ENCODE data around the gene JPT2. TPM values are rescaled to one million over a fixed set of nuclear protein-coding genes. Genes with fewer than 3 reads are reported as not detected.
A peak's percentile ranks its signal among the peaks of the same experiment; 100 is the strongest.

JPT2 gene
- total and polyA plus RNA-seq, 8 donors = 13.5 to 49.3 (median 27.5) TPM

DNA sequence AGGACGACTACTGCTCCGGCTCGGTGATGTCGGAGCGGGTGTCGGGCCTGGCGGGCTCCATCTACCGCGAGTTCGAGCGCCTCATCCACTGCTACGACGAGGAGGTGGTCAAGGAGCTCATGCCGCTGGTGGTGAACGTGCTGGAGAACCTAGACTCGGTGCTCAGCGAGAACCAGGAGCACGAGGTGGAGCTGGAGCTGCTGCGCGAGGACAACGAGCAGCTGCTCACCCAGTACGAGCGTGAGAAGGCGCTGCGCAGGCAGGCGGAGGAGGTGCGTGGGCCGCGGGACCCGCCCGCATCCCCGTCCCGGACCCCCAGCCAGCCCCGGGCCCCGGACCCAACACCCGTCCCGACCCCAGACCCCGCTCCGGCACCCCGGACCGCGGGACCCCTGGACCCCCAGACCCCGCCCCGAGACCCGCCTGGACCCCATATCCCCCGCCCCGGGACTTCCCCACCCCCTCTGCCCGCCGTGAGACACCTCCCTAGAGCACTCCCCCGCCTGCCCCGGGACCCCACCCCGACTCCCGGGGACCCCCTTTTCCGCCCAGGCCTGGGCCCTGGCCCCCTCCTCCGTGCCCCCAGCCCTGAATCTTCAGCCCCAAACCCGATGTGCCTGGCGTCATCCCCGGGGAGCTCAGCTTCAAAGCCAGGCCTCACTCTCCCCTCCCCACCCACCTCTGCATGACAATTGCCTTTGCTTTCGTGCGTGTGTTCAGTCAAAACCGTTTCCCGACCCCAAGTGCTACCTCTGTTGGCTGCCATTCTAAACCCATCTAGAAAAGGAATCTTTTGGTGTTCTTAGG, 28.5 kb downstream of the JPT2 start:
- Histone ChIP-seq H3K27me3 (no peaks in the 10 kb centered on the region), H3K4me3 (peak overlapping the region; percentile 63 to 95 (median 86)), H3K9me3 (no peaks in the 10 kb centered on the region), H3K36me3 (peaks cover 0 to 9% (median 0%) of the 10 kb centered on the region in 3 donors), H3K4me1 (peaks cover 0 to 12% (median 7%) of the 10 kb centered on the region in 3 donors), H3K27ac (peak overlapping the region; percentile 39 to 95 (median 84))
- intact Hi-C loops (cut with DNase I) = no loop called here
- no peak for TF ChIP-seq CTCF (IDR thresholded peaks at IDR 0.05)
- DNase-seq (peak in 5 of 6 donors; percentile 26 to 90 (median 64)), ATAC-seq (peak; percentile 13 to 37 (median 21)), FAIRE-seq (no peak)
- WGBS, 2 donors = 1% methylated on average over 47 to 62 of the region's 62 CpGs

GRCh38 chr16:1707193-1707790, 29.2 kb downstream of the JPT2 start:
- Histone ChIP-seq H3K27me3 (no peaks in the 10 kb centered on the region), H3K36me3 (peaks cover 0 to 4% (median 0%) of the 10 kb centered on the region in 3 donors), H3K9me3 (no peaks in the 10 kb centered on the region), H3K4me1 (peaks cover 0 to 12% (median 7%) of the 10 kb centered on the region in 3 donors), H3K4me3 (peak overlapping the region; percentile 63 to 95 (median 86)), H3K27ac (peak overlapping the region in 3 of 4 donors; percentile 28 to 85 (median 84))
- WGBS, 2 donors = 2 to 3% methylated on average over 16 of the region's 16 CpGs
- no peak for ATAC-seq
- DNase-seq = peak in 2 of 6 donors; percentile 26 to 48
- intact Hi-C loops (cut with DNase I) = no loop called here
- TF ChIP-seq CTCF (IDR thresholded peaks at IDR 0.05) = no peak
- FAIRE-seq = no peak

DNA sequence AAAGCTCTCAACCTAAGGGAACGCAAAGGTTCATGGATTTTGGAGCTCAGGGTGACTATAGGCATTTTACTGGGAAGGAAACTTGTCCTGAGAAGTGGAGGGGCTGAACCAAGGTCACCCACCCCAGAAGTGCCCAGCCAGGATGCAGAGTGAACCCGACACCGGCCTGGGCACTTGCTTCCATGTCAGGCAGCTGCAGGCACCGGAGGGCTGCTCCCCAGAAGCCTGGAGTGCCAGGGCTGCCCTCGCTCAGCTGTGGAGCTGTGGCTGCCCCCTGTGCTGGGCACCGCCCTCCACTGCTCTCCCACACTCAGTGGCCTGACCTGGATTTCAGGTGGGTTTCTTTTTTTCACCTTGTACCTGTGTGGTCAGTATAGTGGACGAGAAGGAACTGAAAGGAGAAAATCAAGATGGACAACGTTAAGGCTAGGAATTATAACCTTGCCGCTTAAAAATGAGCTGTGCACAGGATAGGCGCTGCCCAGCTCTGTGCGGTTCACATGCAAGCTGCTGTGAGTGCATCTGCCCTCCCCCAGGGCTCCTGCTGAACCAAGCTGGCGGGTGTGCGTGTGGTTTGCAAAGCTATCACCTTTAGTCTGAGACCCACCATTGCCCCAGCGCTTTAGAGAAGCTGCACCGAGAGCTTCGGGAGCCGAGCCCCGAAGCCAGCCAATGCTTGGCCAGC, 30.1 kb downstream of the JPT2 start:
- Histone ChIP-seq H3K4me1 (peaks cover 0 to 12% (median 7%) of the 10 kb centered on the region in 3 donors), H3K27ac (peak overlapping the region in 1 of 4 donors; percentile 22), H3K36me3 (no peaks in the 10 kb centered on the region), H3K27me3 (no peaks in the 10 kb centered on the region), H3K9me3 (no peaks in the 10 kb centered on the region), H3K4me3 (peak overlapping the region in 1 of 4 donors; percentile 83)
- TF ChIP-seq CTCF (IDR thresholded peaks at IDR 0.05) = no peak
- WGBS, 2 donors = 74 to 82% methylated on average over 18 of the region's 18 CpGs
- FAIRE-seq (no peak), DNase-seq (no peak), ATAC-seq (no peak)
- intact Hi-C loops (cut with DNase I) = no loop called here

- intact Hi-C loops (cut with DNase I) = no loop called here
- Histone ChIP-seq H3K36me3 (no peaks in the 10 kb centered on the region), H3K27ac (no peak overlapping the region), H3K4me1 (peaks cover 0 to 12% (median 7%) of the 10 kb centered on the region in 3 donors), H3K4me3 (no peak overlapping the region), H3K9me3 (no peaks in the 10 kb centered on the region), H3K27me3 (no peaks in the 10 kb centered on the region)
- no peak for TF ChIP-seq CTCF (IDR thresholded peaks at IDR 0.05)
- ATAC-seq (no peak), DNase-seq (no peak), FAIRE-seq (no peak)
- 58 to 75% methylated on average over 13 of the region's 13 CpGs for WGBS, 2 donors
Observed at GRCh38 chr16:1708768-1709180, 30.7 kb downstream of the JPT2 start.
